Stimulated activated naive CD8-positive, alpha-beta T cell treated with anti-CD3 and anti-CD28 coated beads, Interleukin-15, Interleukin-2, amounts not matched to agents 100 ng/mL and 50 ng/mL, for 24 hours (primary cell): ENCODE results near the gene SPATA6.
"Not testable (repeated sequence)": the region's sequence is repeated elsewhere in the genome, so short reads cannot be mapped to it uniquely, and the experiment has no call there.

Source experiments
- H3K27ac Mint-ChIP-seq: one replicate; pipeline ENCODE4 v1.8.0; 2021; ENCODE audit warnings: mild to moderate bottlenecking, mixed read lengths
- H3K27me3 Mint-ChIP-seq: one replicate; pipeline ENCODE4 v1.8.0; 2021; ENCODE audit warnings: mixed read lengths
- H3K36me3 Mint-ChIP-seq: one replicate; pipeline ENCODE4 v1.8.0; 2021; ENCODE audit warnings: low read depth, mixed read lengths
- H3K4me1 Mint-ChIP-seq: one replicate; pipeline ENCODE4 v1.8.0; 2021; ENCODE audit warnings: low read depth, mixed read lengths
- H3K4me3 Mint-ChIP-seq: one replicate; pipeline ENCODE4 v1.8.0; 2021; ENCODE audit warnings: mild to moderate bottlenecking, mixed read lengths
- H3K9me3 Mint-ChIP-seq: one replicate; pipeline ENCODE4 v1.8.0; 2021; ENCODE audit warnings: mixed read lengths

The SPATA6 gene

DNA sequence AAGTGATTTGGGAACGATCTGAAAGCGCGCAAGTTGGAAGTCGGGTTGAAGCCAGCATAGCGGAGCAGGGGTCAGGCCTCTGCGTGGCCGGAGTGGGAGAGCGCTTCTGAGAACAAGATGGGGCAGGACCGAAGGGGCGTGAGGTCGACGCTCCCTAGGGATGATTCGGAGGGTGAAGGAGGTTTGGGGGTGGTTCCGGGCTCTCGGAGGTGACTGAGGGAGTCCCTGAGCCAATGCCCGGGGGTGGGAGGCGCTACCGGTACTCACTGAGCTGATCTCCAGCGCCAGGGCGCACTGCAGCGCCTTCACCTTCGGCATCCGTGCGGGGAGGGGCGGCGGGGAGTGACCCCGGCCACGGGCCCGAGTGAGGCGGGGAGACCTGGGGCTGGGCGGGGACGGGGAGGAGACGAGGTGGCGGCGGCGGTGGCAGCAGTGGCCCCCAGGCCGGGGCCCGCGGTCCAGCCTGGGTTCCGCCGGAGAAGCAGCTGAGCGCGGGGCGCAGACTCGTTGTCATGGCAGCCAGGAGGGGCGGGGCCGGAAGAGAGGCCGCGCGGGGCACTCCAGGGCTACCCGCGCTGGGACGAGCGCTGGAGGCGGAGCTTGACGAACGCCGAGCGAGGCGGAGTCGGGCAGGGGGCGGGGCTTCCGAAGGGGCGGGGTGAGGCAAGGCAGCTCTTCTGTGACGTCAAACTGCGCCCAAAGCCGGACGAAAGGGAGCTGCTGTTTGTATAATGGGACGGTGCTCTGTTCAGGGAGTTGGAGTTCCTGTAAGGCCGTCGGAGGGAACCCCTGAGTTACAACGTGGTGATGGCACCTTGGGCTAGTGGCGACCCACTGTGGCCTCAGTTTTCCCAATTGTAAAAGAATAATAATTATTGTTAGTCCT, at the start of gene SPATA6:
SPATA6 (minus strand) TSS at position 514 of the 886 bp plus-strand sequence; CDS start at position 318, 196 bp downstream.
- Mint-ChIP-seq H3K36me3 (no peaks in the 10 kb centered on the region), H3K4me1 (peaks cover 29% of the 10 kb centered on the region), H3K9me3 (no peaks in the 10 kb centered on the region), H3K27ac (peak within 1 kb of the TSS; percentile 47), H3K4me3 (peak within 1 kb of the TSS; percentile 84), H3K27me3 (peaks cover 13% of the 10 kb centered on the region)

DNA sequence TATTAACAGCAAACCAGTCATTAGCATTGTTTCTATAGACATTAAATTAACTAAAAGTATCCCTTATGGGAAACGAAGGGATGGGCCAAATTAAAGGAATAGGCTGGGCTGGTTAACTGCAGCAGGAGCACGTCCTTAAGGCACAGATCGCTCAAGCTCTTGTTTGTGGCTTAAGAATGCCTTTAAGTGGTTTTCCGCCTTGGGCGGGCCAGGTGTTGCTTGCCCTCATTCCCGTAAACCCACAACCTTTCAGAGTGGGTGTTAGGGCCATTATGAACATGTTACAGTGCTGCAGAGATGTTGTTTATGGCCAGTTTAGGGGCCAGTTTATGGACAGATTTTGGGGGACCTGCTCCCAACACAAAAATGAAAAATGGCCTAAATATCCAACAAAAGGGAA, 47.9 kb upstream of the SPATA6 start:
- H3K27ac Mint-ChIP-seq, H3K9me3 Mint-ChIP-seq, H3K4me3 Mint-ChIP-seq, H3K36me3 Mint-ChIP-seq, H3K4me1 Mint-ChIP-seq: not testable (repeated sequence)
- H3K27me3 Mint-ChIP-seq, result peaks cover 16% of the 10 kb centered on the region

DNA sequence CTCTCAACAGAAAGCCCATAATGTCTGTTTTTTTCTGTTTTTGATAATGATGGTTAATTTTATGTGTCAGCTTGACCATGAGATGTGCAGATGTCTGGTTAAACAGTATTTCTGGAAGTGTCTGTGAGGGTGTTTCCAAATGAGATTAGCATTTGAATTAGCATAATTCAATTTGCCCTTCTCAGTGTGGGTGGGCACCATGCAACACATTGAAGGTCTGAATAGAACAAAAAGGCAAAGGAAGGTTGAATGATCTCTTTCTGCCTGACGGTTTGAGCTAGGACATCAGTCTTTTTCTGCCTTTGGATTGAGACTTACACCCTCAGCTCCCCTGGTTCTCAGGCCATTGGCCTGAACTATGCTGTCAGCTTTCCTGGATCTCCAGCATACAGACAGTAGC, 34.9 kb upstream of the SPATA6 start:
- no peak overlapping the region for H3K4me3 Mint-ChIP-seq
- no peaks in the 10 kb centered on the region for H3K9me3 Mint-ChIP-seq
- no peak overlapping the region for H3K27ac Mint-ChIP-seq
- no peaks in the 10 kb centered on the region for H3K4me1 Mint-ChIP-seq
- no peaks in the 10 kb centered on the region for H3K36me3 Mint-ChIP-seq
- peaks cover 14% of the 10 kb centered on the region for H3K27me3 Mint-ChIP-seq

DNA sequence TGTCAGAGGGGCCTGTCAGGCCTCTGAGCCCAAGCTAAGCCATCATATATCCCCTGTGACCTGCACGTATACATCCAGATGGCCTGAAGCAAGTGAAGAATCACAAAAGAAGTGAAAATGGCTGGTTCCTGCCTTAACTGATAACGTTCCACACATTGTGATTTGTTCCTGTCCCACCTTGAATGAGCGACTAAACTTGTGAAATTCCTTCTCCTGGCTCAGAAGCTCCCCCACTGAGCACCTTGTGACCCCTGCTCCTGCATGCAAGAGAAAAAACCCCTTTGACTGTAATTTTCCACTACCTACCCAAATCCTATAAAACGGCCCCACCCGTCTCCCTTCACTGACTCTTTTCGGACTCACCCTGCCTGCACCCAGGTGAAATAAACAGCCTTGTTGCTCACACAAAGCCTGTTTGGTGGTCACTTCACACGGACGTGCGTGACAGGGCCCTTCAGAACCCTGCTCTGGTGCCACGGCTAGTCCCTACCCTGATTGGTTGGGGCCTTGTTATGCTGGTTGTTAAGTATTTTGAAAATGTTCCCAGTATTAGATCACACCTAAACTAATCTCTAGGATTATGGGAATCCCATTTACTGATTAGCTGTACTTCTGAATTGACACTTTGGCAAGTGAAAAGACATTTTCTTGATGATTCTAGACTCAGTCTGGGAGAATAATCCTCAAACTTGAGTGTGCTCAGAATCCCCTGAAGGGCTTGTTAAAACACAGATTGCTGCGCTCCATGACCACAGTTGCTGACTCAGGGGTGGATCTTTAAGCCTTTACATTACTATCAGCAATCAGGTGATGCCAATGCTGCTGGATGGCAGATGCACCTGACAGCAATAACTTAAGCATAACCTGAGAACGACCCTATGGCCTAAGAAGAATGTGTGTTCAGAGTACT, 28.8 kb upstream of the SPATA6 start:
- Mint-ChIP-seq H3K27ac (no peak overlapping the region), H3K4me3 (no peak overlapping the region), H3K9me3 (no peaks in the 10 kb centered on the region), H3K27me3 (no peaks in the 10 kb centered on the region), H3K36me3 (no peaks in the 10 kb centered on the region), H3K4me1 (peaks cover 4% of the 10 kb centered on the region)

DNA sequence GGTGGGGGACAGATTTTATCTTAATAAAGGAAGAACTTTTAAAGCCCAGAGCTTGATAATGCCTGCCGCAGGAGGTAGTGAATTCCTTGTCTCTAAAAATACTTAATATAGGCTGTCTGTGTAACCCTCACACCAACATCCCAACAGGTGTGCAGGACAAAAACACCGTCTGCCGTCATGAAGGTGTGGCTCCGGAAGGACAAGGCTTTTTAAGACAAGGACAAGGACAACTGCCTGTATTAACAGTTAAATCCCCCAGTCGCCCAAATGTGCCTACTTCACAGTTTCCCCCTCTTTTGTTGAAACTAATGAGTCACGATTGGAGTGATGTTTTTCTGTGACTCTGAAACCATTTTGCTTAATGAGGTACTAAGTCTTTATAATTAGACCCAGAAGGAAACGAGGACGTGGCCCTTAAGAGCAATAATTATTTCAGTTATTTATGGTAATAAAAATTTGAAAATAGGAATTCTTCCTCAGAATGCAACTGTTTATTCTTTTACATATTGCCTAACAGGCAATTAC, 27.3 kb upstream of the SPATA6 start:
- Mint-ChIP-seq H3K27me3 (no peaks in the 10 kb centered on the region), H3K4me3 (no peak overlapping the region), H3K9me3 (no peaks in the 10 kb centered on the region), H3K27ac (no peak overlapping the region), H3K36me3 (no peaks in the 10 kb centered on the region), H3K4me1 (peaks cover 4% of the 10 kb centered on the region)

DNA sequence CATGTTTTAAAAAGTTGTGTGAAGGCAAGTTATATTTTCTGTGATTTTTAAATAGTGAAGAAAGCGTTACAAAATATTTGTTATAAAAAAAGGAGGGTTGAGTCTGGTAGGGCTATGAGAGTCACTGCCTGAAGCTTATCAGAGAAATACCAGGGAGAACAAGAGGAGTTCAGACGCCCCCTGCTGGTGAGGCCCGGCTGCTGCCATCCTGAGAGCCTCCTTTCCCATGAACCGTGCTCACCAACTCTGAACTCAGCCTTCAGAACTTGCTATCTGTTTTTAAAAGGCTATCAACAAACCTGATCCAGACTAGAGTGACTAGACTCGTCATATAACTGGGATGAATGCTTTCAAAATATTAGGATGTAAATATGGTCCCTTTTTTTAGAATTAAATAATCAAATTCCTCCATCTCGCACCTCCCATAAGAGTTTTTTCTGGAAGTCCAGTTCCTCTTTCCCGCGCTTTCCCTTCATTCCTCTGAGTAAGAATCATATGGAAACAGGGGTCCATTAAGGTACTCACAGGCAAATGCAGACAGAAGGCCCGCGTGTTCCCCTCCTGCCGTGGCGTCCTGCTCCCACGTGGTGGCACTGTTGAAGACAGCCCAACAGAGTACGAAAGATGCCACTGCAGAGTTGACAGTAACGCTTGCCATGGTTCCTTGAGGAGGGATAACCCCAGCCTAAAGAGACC, 26.2 kb upstream of the SPATA6 start:
- H3K27ac Mint-ChIP-seq, result peak overlapping the region; percentile 16
- H3K4me3 Mint-ChIP-seq, result no peak overlapping the region
- no peaks in the 10 kb centered on the region for H3K9me3 Mint-ChIP-seq
- no peaks in the 10 kb centered on the region for H3K36me3 Mint-ChIP-seq
- peaks cover 4% of the 10 kb centered on the region for H3K4me1 Mint-ChIP-seq
- no peaks in the 10 kb centered on the region for H3K27me3 Mint-ChIP-seq

DNA sequence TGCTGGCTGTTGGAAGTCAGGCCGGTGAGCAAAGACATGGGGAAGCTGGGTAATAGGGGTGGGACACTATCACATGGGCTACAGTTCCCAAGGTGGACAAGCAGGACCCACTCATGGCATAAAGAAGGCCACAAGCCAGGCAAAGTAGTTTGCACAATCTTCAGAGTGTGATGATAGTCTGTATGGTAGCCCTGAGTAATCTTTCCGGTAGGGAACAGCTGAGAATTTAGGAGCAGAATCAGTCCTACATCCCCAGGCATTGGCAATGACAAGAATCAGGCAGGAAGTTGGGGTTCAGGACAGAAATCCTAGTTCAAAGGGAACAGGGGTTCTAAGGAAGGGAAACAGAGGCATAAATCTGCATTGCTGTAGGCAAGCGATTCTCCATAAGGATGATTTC, 23.9 kb upstream of the SPATA6 start:
- Mint-ChIP-seq H3K36me3 (no peaks in the 10 kb centered on the region), H3K27ac (no peak overlapping the region), H3K4me3 (no peak overlapping the region), H3K27me3 (no peaks in the 10 kb centered on the region), H3K9me3 (no peaks in the 10 kb centered on the region), H3K4me1 (peaks cover 4% of the 10 kb centered on the region)

DNA sequence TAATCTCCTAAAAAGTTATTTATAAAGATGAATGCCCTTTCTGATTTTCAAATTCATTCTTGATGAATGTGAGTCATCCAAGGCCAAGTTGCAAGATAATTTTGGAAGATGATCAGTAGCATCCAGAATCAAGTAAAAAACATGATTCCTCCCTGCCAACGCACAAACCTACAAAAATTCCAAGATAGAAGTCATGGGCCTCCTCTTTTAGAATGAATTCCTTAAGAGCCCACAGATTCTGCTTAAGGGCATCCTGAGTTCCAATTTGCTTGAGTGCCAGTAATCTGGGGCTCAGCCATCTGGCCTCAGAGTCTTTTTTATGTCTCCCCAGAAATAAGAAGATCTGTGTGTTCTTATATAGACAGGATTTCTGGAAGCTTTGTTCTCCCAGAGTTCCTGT, 23.2 kb upstream of the SPATA6 start:
- Mint-ChIP-seq H3K4me1 (peaks cover 4% of the 10 kb centered on the region), H3K27ac (no peak overlapping the region), H3K36me3 (no peaks in the 10 kb centered on the region), H3K27me3 (no peaks in the 10 kb centered on the region), H3K9me3 (no peaks in the 10 kb centered on the region), H3K4me3 (no peak overlapping the region)

DNA sequence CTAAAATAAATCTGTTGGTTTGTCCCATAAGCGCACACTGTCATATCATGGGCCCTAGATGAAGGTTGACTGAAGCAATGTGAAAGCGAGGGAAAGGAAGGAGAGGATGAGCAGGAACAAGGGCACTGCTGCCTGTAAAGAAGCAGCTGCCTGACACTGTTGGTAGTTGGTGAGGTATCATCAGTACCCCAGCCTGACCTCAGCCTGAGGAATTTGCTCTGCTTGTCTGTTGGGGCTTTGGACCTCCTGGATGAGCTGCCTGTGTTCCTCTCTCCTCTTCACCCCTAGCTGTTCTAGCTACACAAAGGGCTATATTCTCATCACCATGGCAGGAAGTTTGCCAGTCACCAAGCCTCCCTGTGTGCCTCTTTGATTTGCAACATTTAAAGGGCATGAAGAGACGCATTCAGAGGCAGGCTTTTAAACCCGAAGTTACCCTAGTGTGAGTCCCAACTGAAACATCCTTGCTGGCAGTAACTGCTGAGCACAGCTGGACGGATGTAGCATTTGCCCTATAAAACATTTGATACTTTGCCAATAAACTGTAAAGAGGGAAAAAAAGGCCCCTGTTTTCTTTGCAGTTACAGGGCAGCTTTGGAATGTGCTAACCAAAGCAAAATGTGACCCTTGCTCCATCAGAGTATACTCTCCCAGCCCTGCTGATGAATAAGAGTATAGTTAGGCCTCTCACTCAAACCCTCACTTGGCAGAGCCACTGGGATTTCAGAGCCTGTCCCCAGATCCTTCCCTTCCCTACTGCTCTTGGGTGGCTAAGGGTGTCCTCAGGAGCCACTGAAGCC, 22.2 kb upstream of the SPATA6 start:
- Mint-ChIP-seq H3K27me3 (no peaks in the 10 kb centered on the region), H3K4me1 (peaks cover 4% of the 10 kb centered on the region), H3K4me3 (no peak overlapping the region), H3K27ac (no peak overlapping the region), H3K9me3 (no peaks in the 10 kb centered on the region), H3K36me3 (no peaks in the 10 kb centered on the region)

DNA sequence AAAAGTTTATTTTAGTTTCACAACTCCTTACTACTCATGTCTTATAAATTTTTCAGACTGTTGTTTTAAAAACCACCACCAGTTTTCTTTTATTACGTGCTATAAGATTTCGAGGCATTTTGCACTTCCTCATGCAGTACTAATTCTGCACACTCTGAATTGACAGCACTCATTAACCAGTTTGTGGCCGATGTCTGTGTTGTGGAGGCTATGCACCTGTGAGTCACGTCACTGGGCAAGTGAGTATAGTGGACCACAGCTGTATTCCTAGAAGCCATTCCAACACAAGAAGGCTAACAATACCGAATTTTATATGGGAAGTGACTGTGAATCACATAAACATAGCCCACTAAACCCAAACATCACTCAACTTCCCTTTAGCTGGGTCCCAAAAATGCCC, 21.0 kb upstream of the SPATA6 start:
- H3K4me1 Mint-ChIP-seq, result no peaks in the 10 kb centered on the region
- no peaks in the 10 kb centered on the region for H3K27me3 Mint-ChIP-seq

DNA sequence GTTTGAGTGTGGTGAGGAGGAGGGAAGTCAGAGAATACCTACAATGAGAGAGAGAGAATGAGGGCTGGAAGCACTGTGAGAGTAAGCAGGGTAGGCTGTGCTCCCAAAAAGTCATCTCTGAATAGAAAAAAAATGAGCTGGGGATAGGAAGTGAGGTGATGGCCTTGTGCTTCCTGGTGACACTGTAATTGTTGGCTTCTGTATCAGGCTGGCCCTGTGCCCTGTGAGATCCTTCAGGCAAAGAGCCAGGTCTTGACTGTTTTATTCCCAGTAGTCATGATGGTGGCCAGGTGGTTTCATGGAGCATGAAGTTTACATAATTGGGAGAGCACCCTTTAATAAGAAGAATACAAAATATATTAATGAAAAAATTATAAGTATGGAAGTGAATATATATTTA, 20.4 kb upstream of the SPATA6 start:
- H3K27ac Mint-ChIP-seq, result no peak overlapping the region
- no peaks in the 10 kb centered on the region for H3K4me1 Mint-ChIP-seq
- no peaks in the 10 kb centered on the region for H3K9me3 Mint-ChIP-seq
- peaks cover under 1% of the 10 kb centered on the region for H3K27me3 Mint-ChIP-seq
- no peak overlapping the region for H3K4me3 Mint-ChIP-seq
- no peaks in the 10 kb centered on the region for H3K36me3 Mint-ChIP-seq

More for the DNA sequence above, 21.0 kb upstream of the SPATA6 start:
- Mint-ChIP-seq H3K4me3 (no peak overlapping the region), H3K9me3 (no peaks in the 10 kb centered on the region), H3K36me3 (no peaks in the 10 kb centered on the region), H3K27ac (no peak overlapping the region)

DNA sequence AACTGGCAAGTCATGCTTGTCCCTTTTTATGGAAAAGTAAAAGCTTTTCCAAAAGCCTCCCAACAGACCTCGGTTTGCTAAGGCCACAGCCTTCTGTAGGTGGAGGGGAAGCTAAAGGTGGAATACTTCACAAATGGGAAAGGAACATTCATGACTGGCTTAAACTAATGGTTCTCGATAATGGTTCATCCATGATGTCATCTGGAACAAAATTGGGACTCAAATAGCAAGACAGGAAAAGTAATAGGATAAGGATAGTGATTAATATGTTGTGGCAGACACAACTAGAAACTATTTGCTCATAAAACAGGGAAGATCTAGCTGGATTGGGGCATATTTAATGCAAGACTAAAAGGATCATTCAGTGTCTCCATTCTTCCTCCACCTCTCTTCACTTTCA, 16.7 kb upstream of the SPATA6 start:
- H3K27me3 Mint-ChIP-seq, result peaks cover 3% of the 10 kb centered on the region
- H3K27ac Mint-ChIP-seq, result no peak overlapping the region
- H3K4me3 Mint-ChIP-seq, result no peak overlapping the region
- H3K9me3 Mint-ChIP-seq, result no peaks in the 10 kb centered on the region
- no peaks in the 10 kb centered on the region for H3K36me3 Mint-ChIP-seq
- H3K4me1 Mint-ChIP-seq, result no peaks in the 10 kb centered on the region

DNA sequence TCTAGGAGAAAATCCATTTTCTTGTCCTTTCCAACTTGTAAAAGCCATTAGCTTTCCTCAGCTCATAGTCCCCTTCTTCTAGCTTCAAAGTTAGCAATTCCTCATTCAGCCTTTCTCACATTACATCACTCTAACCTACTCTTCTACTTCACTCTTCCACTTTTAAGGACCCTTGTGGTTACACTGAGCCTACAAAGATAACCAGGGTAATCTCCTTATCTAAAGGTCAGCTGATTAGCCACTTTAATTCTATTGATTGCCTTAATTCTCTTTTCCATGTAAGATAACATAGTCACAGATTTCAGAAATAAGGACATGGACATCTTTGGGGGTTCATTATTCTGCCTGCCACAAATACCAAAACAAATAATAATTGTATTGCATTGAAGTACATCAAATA, 8.5 kb upstream of the SPATA6 start:
- Mint-ChIP-seq H3K4me1 (no peaks in the 10 kb centered on the region), H3K9me3 (no peaks in the 10 kb centered on the region), H3K4me3 (no peak overlapping the region), H3K36me3 (no peaks in the 10 kb centered on the region), H3K27ac (no peak overlapping the region), H3K27me3 (peaks cover 17% of the 10 kb centered on the region)

DNA sequence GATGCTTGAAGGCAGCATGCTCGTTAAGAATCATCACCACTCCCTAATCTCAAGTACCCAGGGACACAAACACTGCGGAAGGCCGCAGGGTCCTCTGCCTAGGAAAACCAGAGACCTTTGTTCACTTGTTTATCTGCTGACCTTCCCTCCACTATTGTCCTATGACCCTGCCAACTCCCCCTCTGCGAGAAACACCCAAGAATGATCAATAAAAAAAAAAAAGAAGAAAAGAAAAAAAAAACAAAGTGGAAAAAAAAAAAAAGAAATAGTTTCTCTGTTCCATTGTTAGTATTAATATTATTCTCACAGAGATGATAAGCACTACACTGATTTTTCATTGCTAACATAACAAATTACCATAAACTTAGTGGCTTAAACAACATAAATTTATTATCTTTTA, 8.0 kb upstream of the SPATA6 start:
- not testable (repeated sequence) for H3K4me1 Mint-ChIP-seq, H3K27ac Mint-ChIP-seq, H3K9me3 Mint-ChIP-seq, H3K4me3 Mint-ChIP-seq, H3K36me3 Mint-ChIP-seq
- peaks cover 17% of the 10 kb centered on the region for H3K27me3 Mint-ChIP-seq
